ENCODE measurements around the gene PARD3B.

GRCh38 chr2:205193125-205193835 is 648.0 kb downstream of the PARD3B start:
- no peak for TF ChIP-seq ARNT (IDR thresholded peaks at IDR 0.05)
- no peak for TF ChIP-seq ELF4 (IDR thresholded peaks at IDR 0.05)
- no peak for TF ChIP-seq BHLHE40 (IDR thresholded peaks at IDR 0.05; ENCODE audit: borderline replicate concordance)
- no peak for TF ChIP-seq SUZ12 (IDR thresholded peaks at IDR 0.05)
- no peak for TF ChIP-seq SP1 (IDR thresholded peaks at IDR 0.05)
- TF ChIP-seq FOXM1 (IDR thresholded peaks at IDR 0.05; ENCODE audit: borderline replicate concordance) = no peak
